ENCODE data around the gene RGS10.
"Not testable (repeated sequence)": the region's sequence is repeated elsewhere in the genome, so short reads cannot be mapped to it uniquely, and the experiment has no call there.

Gene RGS10

DNA sequence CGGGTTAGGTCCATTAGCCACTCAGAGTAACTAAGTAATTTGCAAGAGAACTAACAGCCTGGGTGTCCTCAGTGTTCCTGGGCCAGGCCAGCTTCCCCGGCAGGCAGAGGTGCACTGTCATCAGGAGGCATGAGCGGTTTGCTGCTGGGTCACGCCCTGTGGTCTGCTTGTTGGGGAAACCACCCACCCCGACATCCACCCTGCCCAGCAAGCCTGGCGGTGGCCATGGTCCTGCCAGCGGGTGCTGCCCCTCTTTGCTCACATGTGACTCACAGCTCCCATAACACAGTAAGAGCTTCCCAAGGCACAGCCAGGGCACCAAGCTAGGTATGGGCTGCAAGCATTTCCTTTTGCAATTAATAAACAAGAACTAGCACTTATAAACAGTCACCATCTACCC lies 75.9 kb downstream of the RGS10 start:
- ATAC-seq: peak in 1 of 2 donors; percentile 69

DNA sequence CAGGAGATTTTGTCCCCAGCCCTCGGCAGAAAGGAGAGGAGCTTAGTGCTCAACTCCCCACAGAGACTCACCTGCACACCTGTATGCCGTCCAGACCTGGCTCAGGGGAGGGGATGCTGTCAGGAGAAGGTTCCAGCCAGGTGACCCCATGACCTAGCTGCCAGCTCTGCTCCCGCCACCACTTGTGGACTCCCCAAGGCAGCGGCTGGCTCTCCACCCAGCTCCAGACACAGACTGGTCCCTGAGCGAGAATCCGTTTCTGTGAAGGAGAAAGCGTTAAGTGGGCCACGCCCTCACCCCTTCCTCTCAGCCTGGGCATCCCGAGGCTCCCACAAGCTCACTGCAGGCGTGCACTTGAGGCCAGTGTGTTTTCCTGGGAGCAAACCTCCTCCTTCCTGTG lies 76.4 kb downstream of the RGS10 start:
- ATAC-seq: no peak

DNA sequence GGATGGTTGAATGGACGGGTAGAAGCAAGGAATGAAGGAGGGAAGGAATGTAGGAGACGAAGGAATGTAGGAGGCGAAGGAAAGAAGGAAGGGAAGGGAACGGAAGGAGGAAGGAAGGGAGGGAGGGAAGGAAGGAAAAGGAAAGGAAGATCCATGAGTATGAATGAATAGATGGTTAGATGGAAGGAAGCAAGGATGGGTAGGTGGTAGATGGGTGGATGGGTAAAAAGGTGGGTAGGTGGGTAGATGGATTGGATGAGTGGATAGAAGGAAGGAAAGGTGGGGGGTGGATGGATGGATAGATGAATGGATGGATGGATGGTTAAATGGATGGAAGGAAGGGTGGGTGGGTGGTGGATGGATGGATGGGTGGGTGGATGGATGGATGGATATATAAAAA lies 77.4 kb downstream of the RGS10 start:
- ATAC-seq: no peak

DNA sequence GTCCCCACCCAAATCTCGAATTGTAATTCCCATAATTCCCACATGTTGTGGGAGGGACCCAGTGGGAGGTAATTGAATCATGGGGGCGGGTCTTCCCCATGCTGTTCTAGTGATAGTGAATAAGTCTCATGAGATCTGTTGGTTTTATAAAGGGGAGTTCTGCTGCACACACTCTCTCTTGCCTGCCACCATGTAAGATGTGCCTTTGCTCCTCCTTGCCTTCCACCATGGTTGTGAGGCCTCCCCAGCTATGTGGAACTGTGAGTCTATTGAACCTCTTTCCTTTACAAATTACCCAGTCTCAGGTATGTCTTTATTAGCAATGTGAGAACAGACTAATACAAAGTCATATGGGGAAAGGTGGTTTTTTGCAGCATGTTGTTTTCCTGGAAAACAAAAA lies 79.3 kb downstream of the RGS10 start:
- ATAC-seq: not testable (repeated sequence)

DNA sequence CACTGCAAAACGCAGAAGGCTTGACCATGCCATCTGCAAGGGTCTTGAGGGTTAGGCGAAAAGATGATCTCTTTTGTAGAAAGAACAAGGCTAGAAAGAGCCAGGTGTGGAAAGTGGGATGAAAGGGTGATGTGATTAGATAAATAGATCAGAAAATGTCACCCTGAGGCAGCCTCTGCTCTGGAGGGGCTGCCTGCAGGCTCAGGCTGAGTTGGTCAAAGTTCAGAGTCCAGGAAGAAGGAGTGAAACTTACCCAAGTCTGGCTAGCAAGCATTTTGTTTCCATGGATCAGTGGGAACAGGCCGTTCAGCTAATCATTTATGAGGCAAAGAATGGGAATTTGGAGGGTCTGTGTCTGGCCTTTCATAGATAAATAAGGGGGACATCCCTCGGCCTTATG lies 79.7 kb downstream of the RGS10 start:
- ATAC-seq: no peak

DNA sequence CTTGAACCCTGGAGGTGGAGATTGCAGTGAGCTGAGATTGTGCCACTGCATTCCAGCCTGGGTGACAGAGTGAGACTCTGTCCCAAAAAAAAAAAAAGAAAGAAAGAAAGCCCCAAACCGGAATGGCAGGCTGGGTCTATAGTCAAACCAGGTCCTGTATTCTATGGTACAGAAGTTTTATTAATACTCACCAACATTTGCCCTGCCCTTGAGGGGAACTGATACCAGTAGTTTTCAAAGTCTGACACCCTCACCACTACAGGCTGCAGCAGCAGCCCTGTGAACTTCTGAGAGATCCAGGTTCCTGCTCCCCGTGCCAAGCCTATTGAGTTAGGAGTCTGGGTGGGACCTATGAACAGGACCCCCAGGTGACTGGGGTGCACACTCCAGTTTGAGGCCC lies 80.6 kb downstream of the RGS10 start:
- peak in 1 of 2 donors; percentile 29 for ATAC-seq

DNA sequence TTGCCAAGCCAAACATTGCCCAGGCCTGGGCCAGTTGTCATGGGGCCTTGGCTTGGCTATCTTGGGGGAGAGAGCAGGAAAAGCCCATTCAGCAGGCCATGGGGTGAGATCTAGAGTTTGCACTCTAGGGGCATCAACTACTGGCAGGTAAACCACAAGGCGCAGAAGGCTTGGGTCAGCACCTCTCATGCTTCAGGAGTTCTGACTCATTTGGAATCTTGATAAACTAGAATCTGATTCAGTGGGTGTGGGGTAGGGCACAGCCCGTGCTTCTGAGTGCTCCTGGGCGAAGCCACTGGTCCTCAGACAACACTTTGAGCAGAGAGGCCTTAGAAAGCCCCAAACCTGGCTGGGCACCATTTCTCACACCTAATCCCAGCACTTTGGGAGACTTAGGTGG lies 81.1 kb downstream of the RGS10 start:
- ATAC-seq: peak; percentile 70 to 75

DNA sequence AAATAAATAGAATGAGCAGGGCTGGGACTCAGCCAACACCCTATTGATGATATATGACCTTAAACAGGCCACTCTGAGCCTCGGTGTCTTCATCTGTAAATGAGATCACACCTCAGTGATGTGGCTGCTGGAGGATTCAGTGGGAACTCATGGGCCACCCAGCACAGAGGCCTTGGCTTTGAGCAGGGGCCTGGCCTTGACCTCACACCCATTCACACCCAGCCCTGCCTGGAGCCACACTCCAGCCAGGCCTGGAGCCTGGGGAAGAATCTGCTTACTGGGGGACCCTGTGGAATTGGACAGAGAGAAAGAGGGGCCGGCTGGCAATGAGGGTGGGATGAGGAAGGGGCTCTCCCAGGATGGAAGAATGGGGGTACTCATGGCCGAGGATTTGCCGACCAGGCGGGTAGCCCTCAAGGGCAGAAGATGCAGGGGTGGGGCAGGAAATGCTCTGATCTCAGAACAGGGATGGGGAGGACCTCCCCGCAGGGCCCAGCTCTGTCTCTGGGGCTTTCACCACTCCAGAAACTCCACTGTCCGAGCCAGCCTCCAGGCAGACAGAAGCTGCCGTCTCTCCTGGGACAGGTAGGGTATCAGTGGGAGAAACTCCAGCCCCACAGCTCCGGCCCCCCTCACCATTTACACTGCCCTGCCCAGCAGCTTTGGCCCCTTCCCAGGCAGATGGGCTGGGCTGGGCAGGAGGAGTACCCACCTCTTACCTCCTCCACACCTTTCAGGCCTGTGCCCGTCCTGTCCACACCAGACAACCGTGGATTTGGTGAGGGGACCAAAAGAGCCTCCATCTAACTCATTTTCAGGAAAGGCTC lies 81.9 kb downstream of the RGS10 start:
- ATAC-seq: no peak

DNA sequence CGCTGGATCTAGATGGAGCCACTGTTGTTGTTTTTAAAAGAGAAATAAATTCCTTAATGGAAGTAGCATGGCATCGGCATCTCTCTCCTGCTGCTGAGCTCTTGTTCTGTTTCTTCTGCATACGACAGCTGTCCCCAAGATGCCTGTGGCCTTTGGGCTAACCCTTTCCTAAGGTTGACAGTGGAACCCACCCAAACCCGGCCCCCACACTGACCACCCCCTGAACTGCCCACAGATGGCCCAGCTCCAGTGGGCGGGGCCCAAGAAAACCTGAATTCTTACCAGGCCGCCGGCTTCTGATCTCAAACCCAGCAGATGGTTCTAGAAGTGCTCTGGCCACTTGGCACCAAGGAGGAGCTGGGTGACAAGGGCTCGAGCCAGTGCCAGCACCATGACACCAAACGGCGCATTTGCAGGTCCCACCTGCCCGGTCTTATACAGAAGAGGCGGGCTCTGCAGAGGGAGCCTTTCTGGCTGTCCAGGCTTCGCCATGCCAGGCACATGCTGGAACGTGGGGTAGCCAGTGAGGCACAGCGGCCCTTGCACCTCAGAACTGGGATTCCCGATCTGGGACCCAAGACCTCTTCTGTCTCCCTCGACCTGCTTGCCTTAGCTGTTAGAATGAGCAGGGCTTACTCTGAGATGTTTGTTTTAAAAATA lies 82.7 kb downstream of the RGS10 start:
- ATAC-seq: no peak

DNA sequence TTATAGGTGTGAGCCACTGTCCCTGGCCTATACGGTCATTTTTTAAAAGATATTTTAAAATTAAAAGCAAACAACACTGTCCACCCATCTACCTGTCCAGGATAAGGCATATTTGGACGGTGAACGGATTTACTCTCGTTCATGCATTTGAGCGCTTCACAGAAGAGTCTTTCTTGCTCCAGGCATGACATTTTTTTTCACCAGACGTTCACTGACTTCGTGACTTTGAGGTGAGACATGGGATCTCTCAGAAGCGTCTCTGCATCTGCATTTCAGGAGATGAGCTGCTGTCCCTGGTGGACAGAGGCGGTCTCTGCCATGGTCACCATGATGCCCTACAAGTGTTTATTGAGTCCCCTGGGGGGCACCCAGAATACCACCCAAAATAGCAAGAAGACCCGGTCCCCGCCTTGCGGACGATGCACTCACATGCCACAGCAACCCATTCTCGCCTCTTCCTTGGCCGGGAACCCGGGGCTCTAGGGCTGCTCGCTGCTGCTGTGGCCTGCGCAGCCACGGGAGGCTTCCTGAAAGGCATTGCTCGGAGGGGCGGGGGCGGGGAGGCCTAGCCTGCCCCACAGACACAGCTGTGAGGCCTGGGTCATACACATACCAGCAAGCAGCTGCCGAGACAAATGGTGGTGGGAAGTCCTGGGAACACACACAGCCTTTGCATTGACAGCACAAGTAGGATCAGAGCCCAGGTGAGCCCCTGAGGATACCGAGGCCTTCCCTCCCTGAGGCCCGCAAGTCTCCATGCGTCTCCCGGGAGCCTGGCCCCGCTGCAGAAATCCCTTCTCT lies 84.4 kb downstream of the RGS10 start:
- ATAC-seq: no peak

DNA sequence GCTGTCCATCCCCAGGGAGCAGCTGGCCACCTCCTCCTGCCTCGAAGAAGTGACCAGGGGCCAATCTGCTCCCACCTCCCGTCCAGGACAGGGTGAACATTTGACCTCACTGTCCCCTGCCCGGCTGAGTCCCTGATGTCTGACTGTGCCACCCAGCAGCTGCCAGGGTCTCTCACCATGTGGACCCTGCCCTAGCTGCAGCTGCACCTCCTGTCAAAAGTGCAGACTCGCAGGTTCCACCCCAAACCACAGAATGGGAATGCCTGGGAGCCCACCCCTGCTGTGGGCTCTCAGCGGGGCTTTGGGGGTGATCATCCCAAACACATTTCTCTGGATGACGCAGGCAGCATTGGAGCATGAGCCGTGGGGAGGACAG lies 86.1 kb downstream of the RGS10 start:
- ATAC-seq: no peak

DNA sequence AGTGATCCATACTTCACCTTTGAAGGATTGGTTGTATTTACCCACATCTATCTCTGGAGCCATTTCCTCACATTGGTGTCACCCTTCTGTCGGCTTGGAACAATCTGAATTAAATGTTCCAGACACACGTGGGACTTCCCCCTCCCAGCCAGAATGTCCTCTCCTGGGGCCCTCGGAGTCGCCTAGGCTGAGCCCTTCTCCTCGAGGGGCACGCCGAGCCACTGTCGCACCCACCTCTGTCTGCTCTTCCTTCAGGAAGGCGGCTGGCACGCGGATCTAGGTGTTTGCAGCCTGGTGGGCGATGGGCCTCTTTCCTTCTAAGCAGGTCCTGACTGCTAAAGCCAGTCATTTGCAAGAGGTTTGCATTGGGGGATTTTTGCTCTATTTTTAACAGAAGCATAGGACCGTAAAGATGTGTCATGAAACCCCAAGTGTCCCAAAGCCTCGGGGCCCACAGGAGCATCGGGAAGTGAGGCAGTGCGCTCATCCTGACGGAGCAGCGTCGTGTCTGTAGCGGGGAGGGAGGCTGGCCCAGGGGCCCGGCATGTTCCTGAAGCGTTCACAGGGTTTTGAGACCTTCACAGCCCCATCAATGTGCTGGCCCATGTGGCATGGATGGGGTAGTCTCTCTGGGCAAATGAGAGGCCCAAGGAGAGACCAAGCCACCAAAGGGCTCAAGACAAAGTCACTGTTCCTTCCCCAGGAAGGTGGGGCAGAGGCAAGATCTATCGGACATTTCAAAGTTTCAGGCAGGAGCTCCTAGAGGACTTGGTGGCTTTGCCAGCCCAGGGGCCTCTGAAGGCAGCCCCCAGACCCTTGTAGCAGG lies 86.7 kb downstream of the RGS10 start:
- no peak for ATAC-seq

DNA sequence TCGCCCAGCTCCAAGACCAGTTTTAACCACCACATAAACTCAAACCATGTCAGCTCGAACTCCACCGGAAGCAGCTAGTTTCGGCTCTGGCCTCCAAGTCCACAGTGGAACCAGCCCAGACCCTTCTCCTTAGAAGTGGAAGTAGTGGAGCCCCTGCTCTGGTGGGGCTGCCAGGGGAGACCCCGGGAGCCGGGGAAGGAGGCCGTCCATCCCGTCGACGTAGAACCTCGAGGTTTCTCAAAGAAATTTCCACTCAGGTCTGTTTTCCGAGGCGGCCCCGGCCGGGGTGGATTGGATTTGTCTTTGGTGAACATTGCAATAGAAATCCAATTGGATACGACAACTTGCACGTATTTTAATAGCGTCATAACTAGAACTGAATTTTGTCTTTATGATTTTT lies 87.5 kb downstream of the RGS10 start:
- ATAC-seq: no peak

DNA sequence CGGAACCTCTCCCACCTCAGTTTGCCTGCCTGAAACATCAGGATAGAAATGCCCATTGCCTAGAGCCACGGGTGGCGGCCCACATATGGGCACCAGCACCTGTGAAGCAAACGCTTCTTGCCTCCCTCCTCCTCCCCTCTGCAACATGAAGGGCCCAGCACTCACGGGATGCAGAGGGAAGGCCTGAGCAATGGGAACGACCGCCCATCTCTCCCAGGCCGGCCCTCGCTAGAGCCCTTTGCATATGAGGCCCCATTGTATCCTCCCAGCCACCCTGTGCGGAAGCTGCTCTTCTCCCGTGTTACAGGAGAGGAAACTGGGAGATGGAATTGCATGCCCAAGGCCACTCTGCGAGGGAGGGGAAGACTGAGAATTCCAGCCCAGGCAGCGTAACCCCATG lies 88.2 kb downstream of the RGS10 start:
- ATAC-seq: no peak

DNA sequence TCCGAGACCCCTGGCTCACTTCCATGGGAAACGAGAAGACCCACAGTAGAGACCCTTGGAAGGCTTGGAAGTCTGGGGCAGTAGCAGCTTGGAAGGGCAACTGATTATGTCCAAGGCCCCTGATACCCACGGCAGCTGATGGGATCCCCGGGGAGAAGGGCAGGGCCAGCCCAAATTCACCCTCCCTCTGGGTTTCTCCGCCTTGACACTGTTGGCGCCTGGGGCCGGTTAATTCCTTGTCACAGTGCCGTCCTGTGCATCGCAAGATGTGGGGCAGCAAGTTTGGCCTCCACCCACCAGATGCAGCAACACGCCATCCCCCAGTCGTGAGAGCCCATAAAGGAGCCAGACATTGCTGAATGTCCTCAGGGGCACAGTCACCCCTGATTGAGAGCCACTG lies 89.2 kb downstream of the RGS10 start:
- ATAC-seq: no peak

DNA sequence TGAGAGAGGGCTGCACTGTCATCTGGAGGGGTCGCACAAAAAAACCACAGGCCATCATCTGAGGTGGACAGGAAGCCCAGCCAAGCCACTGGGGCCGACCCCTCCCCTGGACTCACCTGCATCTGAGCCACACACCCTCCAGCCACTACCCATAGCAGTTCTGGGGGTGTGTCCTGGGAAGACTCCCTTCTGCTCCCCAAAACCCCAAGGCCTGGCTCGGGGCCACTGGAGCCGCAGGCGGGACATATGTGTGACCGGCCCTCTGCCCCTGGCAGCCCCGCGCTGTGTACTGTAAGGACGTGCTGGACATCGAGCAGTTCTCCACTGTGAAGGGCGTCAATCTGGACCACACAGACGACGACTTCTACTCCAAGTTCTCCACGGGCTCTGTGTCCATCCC lies 90.1 kb downstream of the RGS10 start:
- ATAC-seq: no peak

DNA sequence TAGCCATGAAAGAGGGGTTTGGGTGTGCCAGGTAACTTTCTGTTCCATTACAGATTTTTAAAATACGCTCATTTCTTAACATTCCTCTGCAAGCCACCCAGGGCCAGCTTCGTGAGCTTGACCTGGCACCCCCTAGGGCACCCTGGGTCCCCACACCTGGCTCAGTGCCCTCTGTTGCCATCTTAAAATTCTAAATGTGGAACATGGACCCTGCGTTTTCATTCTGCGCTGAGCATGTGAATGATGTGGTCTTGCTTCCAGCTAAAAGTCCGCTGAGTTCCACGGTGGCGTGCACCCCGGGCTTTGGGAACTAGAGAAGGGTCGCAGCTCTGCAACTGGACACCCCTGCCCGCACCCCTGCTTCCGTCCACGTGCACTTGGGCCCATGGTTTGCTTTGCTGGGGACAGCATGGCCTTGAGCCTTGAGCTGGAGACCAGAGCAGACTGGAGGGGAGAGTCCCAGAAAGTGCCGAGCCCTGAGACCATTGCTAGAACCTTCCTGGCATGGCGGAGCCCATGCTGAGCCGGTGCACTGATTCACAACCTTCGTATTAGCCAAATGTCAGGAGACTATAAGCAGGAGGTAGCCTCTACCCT lies 91.1 kb downstream of the RGS10 start:
- ATAC-seq: no peak

DNA sequence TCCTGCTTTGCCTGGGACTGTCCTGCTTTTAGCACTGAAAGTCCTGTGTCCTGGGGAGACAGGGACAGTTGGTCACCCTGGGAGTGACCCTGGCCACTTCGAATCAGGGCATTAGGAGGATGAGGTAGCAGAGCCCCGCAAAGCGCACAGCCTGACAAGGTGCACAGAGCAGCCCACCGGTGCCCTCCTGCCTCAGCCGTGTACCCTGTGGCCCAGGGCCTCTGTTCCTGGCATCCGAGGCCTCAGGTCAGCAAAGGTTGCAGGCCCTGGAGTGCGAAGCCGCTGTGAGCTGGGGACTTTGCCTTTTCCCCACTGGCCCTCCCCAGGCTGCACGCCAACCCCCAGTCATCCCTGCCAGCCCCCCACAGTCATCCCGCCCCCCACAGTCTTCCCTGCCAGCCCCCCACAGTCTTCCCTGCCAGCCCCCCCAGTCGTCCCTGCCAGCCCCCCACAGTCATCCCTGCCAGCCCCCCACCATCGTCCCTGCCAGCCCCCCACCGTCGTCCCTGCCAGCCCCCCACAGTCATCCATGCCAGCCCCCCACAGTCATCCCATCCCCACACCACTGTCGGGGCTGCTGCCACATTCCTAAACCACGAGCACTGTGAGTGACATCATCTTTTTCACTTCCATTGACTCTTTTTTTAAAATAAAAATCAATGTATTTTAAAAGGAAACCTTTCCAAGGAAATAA lies 91.8 kb downstream of the RGS10 start:
- no peak for ATAC-seq
